GM19324 (cell line): ENCODE results near the gene IZUMO4.

Experiments used
- ATAC-seq: cut with Tn5 transposase; IDR thresholded peaks from one replicate; pipeline ENCODE4 v1.9.1; 2021; ENCODE audit warnings: mild to moderate bottlenecking, moderate library complexity; ENCODE audit not compliant: unreplicated experiment, low FRiP score

Gene IZUMO4, protein sequence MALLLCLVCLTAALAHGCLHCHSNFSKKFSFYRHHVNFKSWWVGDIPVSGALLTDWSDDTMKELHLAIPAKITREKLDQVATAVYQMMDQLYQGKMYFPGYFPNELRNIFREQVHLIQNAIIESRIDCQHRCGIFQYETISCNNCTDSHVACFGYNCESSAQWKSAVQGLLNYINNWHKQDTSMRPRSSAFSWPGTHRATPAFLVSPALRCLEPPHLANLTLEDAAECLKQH

DNA sequence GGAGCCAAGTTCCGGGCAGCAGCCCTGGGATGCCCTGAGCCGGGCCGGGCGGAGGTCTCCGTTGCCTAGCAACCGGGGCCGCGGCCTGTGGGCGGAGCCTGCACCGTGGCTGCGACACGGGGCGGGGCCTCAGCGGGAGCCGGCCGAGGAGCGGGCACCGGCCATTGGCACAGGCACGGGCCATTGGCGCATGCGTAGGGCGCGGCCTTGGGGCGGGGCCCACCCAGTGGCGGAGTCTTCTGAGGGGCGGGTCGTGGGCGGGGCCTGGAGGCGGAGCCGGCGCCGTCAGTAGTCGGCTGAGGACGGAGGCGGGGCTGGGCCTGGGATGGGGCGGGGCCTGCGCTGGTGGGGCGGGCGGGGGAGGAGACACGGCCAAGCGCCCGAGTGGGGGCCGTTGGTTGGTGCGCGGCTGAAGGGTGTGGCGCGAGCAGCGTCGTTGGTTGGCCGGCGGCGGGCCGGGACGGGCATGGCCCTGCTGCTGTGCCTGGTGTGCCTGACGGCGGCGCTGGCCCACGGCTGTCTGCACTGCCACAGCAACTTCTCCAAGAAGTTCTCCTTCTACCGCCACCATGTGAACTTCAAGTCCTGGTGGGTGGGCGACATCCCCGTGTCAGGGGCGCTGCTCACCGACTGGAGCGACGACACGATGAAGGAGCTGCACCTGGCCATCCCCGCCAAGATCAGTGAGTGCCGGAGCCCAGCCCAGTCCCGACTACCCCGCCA is at the start of gene IZUMO4:
Gene IZUMO4, plus strand, starts transcription at position 436 of the 723 bp plus-strand sequence. Its CDS starts 31 bp downstream, at position 467.
- ATAC-seq, result peak; percentile 79

DNA sequence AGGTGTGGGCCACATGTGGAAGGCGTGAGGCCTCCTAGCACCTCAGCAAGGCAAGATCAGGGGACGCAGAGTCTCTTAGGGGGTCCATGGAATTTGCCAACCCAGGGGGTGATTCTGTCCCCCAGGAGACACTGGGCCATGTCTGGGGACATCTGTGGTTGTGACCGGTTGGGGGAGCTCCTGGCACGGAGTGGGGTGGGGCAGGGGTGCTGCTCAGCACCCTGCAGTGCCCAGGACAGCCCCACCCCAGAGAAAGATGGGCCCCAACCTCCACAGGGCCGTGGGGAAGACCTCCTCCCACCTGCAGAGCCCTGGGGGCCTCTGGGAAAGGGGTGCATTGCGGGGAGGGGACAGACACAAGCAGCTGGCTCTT is 49.7 kb upstream of the IZUMO4 start:
- ATAC-seq, result no peak

DNA sequence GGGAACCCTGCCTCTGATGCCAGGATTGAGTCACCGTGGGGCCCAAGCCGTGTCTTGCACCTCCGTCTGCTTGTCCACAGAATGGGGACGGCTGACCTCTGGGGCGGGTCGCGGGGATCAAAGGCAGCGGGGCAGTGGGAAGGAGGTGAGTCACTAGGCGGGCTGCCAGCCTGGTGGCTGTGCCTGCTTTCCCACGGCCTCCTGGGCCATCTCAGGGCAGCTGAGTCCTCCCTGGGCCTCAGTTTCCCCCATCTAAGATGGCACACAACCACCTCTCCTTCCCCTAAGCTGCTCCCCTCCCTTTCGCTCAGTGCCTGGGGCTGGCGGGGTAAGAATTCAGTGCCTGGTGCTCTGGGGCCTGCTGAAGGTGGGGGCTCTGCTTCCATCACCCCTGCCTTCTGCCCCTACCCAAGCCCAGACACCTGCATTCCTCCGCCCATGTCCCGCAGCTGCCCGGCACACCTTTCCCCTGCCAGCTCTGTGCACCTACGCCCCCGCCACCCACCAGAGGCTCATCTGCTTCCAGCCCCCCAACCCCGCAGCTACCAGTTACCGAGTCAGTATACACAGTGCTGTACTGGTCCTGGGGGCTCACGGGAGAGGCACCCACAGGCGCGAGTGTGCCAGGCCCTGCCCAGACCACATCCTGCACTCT is 49.1 kb upstream of the IZUMO4 start:
- no peak for ATAC-seq

DNA sequence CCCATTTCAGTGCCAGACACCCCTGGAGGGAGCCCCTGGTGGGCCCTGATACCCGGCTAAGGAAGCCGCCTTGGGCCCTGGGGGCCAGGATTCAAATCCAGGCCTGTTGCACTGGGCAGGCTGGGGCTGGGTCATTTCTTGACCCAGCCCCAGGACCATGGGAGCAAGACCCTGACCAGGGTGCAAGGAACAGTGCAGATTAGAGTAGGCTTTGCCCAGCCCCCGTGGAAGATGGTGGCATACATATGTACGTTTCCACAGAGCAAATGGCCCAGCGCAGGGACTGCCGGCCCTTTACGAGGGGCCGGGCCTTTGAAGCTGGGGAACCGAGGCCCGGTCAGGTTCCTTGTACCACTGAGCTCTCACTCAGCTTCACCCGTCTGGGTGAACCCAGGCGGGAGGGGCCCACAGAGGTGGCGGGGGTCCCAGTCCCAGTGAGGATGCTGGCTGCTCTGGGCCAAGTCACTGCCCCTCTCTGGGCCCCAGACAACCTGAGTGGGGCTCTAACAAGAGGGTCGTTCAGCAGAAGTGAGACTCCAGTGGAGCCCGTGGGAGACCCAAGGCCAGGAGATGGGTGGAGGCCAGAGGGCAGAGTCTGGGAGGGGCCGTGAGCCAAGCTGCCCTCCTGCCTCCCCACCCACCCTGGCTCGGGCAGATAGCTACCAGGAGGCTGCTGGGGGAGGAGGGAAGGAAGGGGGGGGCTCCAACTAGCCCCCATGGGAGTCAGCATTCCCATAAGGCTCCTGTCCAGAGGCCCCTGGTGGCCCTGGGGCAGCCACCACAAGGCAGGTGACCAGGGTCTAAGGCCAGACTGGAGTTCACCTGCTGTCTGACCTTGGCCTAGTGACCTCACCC is 48.4 kb upstream of the IZUMO4 start:
- ATAC-seq, result no peak

DNA sequence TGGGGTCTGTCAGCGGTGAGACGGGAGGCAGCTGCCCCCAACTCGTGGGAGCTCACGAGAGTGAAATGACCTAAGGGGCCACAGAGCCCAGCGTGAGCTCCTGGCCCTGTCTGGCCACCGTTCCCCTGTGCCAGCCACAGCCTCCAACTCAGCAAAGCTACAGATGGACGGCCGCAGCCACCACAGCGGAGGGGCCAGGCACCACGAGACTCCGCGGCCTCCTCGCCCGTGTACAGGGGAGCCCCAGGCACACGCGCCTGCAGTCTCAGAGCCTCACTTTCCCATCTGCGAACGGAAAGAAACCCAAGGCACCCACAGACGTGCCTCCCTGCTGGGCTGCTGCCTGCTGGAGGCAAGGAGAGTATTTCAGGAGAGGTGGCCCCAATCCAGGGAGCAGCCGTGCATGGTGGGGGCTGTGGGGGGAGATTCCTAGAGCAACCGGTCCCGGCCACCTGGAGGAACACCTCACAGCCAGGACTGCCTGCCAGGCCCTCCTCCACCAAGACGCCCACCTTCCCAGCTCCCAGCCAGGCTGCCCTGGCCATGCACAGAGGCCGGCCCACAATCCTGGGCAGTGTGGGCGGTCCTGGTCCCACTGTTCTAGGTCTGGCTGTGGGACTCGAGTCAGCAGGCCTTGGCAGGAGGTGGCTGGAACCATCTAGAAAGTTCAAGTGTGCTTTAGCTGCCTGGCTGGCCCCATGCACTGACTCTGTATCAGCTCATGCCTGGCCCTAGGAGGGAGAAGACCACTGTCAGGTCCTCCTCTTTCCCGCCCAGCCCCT is 47.6 kb upstream of the IZUMO4 start:
- no peak for ATAC-seq

DNA sequence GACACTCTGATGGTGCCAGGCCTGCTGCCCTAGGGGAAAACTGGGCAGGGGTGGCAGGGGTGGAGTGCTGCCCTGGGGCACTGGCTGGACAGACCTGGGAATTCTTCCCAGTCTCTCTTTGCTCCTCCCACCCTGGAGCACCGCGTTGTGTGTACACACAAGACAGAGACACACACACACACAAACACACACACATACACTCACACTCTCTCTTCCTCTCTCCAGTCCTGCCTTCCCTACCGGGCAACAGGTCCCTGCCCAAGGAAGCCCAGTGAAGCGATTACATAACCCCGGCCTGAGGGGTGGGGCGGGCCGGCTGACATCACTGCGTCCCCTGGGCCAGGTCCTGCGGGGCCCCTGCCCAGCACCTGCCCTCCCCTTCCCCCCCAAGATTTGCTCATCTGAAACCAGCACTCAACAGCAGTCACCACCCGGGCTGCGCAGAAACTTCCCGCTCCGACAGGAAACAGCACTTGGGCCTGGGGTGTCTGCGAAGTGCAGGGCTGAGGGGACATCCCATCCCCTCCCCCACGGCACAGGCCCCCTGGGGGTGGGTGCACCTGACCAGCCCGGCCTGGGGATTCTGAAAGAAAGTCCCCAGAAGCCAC is 46.9 kb upstream of the IZUMO4 start:
- ATAC-seq, result peak; percentile 4

DNA sequence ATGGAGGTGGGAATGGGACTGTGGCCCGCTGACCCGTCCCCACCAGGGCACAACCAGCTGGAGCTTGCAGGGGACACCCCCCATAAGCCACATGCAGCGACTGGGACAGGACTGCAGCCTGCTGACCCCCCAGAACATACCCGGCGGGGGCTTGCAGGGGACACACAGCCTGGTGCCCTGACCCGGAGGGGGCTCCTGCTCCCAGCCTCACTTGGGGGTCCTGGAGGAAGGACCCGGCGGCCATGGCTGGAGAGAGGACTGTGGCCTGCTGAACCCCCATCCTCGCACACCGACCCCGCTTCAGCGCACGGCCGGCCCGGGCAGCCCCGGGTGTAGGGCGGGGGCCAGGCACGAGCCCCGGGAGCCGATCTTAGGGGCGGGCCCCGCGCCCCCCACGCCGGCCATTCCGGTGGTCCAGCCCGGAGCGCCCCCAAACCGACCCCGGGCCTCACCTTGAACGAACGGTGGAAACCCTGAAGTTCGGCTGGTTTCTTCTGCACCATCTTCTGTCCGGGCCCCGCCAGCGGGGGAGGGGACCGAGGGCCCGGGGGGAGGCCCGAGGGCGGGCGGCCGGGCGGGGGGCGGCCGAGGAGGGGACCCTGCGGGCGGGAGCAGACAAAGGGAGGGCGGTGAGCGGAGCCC is 46.2 kb upstream of the IZUMO4 start:
- peak; percentile 8 for ATAC-seq

DNA sequence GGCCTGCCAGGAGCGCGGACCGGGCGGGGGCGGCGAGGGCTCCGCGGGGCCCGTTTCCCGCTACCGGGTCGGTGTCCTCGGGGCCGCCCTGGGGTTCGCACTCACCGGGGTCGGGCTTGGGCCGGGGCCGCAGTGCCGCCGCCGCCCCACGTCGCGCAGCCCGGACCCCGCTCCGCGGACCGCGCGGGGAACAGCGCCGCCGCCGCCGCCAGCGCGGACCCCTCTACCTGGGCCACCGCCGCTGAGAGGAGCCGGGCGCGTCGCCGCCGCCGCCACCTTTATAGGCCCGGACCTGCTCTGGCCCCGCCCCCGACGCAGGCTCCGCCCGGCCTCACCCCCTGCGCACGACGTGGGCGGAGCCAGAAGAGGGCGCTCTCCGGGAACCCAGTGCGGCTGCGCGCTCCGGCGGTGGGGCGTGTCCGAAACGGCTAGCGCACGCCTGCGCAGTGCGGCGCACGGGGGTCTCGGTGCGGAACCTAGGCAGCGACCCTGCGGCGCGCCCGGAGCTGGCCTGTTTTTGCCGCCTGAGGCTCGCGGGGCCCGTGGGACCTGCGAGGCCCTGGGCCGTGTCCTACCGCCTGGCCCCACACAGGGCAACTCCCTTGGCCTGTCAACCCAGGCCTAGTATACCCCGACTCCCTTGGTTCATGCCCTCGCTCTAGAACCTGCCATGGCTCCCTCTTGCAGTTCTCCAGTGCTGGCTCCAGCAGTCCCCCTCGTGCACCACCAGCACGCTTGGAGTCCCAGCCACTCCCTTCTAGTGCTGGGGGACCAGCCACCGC is 45.5 kb upstream of the IZUMO4 start, which contains the start of gene MKNK2:
Gene MKNK2, minus strand, starts transcription at position 254 of the 782 bp plus-strand sequence. CDS start 393 bp downstream, outside the sequence.
- peak; percentile 67 for ATAC-seq

DNA sequence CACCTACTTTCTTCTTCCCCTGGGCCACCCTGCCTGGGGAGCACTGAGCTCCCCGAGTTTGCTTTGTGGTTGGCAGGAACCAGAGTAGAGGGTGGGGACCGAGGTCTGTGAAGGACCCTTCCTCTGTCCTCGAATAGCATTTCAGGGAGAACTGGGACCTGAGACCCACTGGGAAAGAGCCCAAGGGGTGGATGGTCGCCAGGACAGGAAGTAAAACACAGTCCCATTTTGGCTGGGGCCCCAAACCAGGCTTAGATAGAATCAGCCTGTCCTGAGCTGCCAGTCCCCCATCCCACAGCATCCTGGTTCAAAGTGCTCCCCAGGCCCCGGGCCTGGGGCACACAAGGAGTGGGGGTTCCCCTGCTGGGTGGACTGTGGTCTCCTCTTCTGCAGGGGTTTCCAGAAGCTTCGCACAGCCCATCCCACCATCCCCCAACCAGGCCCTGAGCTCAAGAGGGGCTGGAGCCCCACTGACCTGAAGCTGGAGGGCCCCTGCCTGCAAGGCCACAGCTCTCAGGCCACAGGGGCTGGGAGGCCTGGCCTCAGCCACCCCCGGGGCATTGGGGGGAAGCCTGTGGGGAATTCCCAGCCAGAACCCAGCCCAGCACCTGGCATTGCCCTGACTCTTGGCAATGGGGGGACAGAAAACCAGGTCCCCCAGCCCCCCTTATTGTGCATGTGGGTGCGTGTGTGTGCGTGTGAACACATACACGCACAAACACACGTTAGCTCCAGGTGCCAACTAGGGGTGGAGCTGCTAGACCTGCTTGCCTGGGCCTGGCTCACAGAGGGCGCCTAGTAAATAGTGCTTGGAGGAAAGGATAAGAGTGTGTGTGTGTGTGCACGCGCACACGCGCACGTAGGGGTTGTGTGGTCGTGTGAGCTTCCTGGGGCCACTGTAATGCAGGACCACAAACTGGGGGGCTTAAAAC is 44.7 kb upstream of the IZUMO4 start:
- no peak for ATAC-seq

DNA sequence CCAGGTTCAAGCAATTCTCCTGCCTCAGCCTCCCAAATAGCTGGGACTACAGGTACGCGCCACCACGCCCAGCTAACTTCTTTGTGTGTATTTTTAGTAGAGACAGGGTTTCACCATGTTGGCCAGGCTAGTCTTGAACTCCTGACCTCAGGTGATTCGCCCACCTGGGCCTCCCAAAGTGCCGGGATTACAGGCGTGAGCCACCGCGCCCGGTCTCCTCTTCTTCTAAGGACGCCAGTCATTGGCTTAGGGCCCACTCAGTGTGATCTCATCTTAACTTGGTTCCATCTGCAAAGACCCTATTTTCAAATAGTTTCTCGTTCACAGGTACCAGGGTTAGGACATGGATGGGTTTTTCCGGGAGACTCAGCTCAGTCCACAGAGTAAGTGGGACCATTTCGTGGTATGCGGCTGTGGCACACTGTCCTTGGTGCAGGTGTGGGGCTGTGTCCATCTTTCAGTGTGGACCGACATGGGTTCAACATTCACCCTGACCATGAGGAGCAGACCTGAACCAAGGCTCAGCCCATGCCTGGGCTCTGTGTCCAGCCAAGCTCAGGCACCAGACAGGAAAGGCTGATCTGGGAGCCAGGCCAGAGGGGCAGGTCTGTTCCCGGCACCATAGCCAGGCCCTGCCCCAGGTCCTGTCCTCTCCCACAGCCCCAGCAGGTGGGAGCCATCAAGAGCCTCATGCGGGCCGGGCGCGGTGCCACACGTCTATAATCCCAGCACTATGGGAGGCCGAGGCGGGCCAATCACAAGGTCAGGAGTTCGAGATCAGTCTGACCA is 42.9 kb upstream of the IZUMO4 start:
- no peak for ATAC-seq

DNA sequence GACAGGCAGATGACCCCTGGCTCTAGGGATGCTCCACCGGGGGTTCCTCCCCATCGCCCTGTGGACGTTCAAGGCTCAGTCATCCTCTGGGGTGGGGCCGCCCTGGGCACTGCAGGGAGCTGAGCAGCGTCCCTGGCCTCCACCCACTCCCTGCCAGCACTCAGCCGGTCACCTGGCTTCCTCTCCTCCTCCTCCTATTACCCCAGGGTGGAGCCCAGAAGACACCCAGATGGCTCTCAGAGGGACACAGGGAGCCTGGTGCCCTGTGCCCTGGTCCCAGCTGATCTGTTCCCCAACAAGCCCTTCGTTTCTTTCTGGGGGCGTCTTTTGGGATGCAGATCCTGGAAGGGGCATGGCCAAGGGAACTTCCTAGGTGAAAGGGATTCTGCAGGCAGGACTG is 42.0 kb upstream of the IZUMO4 start:
- no peak for ATAC-seq

DNA sequence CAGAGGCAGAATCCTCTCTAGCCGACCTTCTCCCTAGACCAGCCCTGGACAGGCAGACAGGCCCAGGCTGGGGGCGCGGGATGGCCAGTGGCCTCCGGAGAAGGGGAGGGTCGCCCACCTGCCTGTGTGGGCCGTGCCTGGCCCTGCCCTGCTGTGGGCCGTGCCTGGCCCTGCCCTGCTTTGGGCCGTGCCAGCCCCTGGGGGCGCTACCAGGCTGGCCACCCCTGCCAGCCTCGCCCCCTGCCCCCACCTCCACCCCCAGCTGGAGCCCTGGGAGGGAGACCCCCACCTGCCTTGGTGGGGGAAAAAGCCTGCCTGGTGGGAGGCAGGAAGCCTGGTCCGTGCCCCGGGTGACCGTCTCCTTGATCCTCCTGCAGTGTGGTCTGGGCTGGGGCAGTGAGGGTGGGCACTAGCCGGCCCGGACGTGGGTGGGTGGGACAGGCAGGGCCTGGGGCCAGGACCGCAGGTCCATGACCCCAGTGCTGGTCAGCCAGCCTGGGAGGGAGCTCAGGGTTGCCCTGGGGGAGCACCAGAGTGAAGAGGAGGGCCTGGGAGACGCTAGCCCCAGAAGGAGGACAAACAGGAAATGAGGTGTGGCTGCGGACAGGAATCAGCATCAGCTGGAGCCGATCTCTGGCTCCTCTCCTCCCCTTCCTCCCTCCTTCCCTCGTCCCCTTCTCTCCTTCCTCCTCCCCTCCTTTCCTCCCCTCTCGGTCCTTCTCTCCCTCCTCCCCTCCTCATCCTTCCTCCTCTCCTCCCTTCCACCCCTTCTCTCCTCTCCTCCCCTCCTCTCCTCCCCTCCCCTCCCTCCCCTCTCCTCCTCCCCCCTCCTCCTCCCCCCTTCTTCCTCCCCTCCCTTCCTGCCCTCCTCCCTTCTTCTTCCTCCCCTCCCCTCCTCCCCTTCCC is 40.5 kb upstream of the IZUMO4 start:
- no peak for ATAC-seq

DNA sequence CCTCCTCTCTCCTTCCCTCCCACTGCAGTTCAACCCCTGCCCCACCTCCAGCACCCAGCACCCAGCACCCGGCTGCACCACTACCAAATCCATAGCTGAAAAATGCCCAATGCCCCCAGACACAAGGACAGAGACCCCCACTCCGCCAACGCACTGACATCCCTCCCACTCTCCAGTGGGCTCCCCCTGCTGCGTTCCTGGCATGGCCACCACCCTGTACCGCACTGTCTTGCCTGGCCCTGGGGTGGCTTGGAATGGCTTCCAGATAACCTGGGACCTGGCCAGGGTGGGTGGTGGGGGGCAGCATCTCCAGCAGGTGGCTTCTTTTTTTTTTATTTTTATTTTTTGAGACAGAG is 39.9 kb upstream of the IZUMO4 start:
- no peak for ATAC-seq

DNA sequence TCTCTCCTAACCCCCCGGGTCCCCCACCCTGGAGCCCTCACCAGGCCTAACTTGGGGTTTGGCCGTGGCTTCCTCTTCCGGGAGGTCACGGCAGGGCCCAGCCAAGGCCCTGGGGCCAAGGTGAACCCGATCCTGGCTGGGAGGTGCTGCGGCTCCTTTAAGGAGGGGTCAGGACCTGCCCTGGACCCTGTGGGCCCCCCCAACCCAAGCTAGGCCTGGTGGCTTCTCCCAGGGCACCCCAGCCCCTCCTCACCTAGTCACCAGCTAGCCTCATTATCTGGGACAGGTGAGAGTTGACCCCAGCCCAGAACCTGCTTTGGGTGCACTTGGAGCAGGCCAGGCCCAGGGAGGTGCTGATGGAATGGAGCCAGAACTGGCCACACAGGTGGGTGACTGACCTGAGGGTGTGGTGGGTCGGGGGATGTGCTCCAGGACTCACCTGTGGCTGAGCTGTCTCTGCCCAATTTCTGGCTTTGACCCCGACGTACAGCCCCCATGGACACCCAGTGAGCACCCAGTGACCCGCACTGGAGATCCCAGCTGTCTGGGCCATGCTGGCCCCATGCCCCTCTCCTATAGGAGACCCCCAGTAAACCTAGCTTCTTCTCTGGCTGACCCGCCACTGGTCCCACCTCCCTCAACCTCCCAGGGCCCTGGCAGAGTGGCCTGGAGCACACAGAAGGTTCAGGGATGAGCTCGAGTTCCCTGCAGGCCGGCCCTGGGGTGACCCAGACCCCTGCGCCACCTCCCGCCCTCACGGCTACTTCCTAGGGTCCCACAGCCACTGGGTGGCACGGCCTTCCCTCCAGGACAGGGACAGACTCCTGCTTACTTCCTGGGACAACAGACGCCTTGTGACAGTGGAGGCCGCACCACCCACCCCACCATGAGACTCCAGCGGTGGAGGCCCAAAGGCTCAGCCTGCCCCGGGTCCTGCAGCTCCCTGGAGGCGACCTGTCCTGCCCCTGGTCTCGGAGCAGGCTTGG is 38.9 kb upstream of the IZUMO4 start:
- no peak for ATAC-seq
